ENCODE data around the gene MAP2K2. TPM values are rescaled to one million over a fixed set of nuclear protein-coding genes. Genes with fewer than 3 reads are reported as not detected.

The MAP2K2 gene
- total RNA-seq: 10 to 100 TPM; 56.8 to 92.0 TPM

DNA sequence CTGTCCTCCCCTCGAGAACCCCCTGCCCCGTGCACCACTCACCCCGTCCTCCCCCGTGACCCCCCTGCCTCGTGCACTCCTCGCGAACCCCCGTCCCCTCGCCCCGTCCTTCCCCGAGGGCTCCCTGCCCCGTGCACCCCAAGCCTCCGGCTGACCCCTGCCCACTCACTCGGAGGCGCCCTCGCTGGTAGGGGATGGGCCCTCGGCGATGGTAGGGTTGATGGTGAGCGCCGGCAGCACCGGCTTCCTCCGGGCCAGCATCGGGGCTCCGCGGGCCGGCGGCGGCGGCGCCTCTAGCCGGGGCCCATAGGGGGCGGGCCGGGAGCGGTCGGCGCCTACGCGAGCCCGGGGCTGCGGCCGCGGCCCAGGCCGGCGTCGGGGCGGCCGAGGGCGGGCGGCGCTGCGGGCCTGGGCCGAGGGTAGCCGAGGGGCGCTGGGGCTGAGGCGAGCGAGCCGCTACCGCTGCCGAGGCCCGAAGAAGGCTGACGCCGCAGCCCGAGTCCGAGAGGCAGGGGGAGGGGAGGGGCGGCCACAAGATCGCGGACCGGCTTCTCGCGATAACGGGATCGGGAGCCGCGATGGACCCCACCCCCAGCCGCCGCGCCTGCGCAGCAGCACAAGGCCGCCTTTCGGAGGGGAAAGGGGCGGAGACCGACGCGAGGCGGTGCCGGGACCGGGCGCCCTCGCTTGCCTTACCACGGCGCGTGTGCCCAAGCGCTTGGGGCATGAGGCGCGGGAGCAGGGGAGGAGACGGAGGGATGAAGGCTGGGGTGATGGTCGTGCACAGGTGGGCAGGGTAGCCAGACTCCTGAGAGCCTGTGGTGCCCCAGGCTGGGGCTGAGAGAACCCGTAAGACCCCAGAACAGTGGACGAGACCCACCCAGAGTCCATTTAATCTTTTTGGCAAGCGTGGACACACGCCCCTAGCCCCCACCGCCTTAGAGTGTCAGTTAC is at the start of gene MAP2K2:
Gene MAP2K2, minus strand, starts transcription at position 508 of the 954 bp plus-strand sequence. Its CDS starts 247 bp downstream, at position 261.
- no peaks in the 10 kb centered on the region for H3K9me3 ChIP-seq
- TF ChIP-seq, protein P1, sequence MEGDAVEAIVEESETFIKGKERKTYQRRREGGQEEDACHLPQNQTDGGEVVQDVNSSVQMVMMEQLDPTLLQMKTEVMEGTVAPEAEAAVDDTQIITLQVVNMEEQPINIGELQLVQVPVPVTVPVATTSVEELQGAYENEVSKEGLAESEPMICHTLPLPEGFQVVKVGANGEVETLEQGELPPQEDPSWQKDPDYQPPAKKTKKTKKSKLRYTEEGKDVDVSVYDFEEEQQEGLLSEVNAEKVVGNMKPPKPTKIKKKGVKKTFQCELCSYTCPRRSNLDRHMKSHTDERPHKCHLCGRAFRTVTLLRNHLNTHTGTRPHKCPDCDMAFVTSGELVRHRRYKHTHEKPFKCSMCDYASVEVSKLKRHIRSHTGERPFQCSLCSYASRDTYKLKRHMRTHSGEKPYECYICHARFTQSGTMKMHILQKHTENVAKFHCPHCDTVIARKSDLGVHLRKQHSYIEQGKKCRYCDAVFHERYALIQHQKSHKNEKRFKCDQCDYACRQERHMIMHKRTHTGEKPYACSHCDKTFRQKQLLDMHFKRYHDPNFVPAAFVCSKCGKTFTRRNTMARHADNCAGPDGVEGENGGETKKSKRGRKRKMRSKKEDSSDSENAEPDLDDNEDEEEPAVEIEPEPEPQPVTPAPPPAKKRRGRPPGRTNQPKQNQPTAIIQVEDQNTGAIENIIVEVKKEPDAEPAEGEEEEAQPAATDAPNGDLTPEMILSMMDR (IDR thresholded peaks at IDR 0.05): peak in 3 of 7 experiments; percentile 14 to 30 (median 28)
- TF ChIP-seq POLR2A (IDR thresholded peaks at IDR 0.05): peak in 2 of 3 donors; percentile 62 to 67
- H3K4me1 ChIP-seq: peaks cover 16% of the 10 kb centered on the region
- H3K27ac ChIP-seq: peak within 1 kb of the TSS; percentile 3 to 68 (median 62)
- intact Hi-C loops (cut with DNase I): no loop called here
- no peaks in the 10 kb centered on the region for H3K36me3 ChIP-seq (replicated peaks in 1 of 2; ENCODE audit: insufficient read depth in 1 of 2, low read depth in 2 of 2)
- DNase-seq (peak; percentile 94 to 96 (median 95)), ATAC-seq (peak; percentile 98)
- no peaks in the 10 kb centered on the region for H3K27me3 ChIP-seq
- WGBS, 2 donors: 0% methylated on average over 8 to 28 of the region's 102 CpGs
- H3K4me3 ChIP-seq: peak within 1 kb of the TSS; percentile 60 to 86

DNA sequence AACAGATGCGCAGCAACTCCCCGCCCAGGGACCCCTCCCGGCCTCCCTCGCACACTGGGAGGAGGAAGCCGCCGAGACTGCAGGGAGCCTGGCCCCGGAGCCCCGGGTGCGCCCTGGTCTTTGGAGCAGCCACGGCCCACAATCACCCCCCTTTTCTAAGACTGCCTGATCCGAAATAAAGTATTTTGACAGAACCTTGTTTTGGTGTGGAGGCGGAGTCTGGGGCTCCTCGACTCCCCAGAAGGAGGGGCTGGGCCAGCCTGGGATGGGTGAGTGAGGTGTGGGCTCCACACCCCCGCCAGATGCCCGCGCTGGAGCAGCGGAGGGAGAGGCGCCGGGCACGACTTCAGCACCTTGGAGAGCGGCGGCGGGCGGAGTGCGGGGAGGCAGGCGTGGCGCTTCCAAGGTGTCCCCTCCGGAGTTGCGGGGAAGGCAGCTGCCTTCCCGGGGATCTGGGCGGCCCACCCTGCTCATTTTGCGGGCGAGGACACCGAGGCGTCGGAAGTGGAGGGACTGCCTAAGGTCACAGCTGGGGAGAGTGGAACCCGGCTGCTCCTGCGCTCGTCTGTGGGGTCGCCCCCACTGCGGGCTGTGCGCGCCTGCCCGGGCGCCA is 49.0 kb upstream of the MAP2K2 start:
- Histone ChIP-seq H3K9me3 (no peaks in the 10 kb centered on the region), H3K36me3 (replicated peaks in 1 of 2; ENCODE audit: insufficient read depth in 1 of 2, low read depth in 2 of 2) (no peaks in the 10 kb centered on the region), H3K27me3 (no peaks in the 10 kb centered on the region), H3K4me3 (no peak overlapping the region), H3K27ac (no peak overlapping the region), H3K4me1 (peaks cover 8% of the 10 kb centered on the region)
- 5 to 11% methylated on average over 5 to 45 of the region's 45 CpGs for WGBS, 2 donors
- intact Hi-C loops (cut with DNase I): no loop called here
- TF ChIP-seq POLR2A (IDR thresholded peaks at IDR 0.05): no peak
- TF ChIP-seq, protein P1 (IDR thresholded peaks at IDR 0.05): no peak
- ATAC-seq (peak; percentile 72), DNase-seq (peak; percentile 34 to 65 (median 58))

DNA sequence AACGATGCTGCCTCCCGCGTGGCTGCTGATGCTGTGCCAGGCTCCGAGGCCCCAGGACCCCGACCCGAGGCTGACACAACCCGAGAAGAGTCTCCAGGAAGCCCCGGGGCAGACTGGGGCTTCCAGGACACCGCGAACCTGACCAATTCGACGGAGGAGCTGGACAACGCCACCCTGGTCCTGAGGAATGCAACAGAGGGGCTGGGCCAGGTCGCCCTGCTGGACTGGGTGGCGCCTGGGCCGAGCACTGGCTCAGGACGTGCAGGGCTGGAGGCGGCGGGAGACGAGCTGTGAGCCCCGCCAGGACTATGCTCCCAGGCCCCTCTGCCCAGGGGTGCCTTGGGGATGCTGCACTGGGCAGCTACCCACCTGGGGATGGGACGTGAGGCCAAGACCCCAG is 47.8 kb upstream of the MAP2K2 start:
- no peaks in the 10 kb centered on the region for H3K27me3 ChIP-seq
- intact Hi-C loops (cut with DNase I): no loop called here
- no peak for TF ChIP-seq POLR2A (IDR thresholded peaks at IDR 0.05)
- TF ChIP-seq, protein P1 (IDR thresholded peaks at IDR 0.05): no peak
- H3K36me3 ChIP-seq (replicated peaks in 1 of 2; ENCODE audit: insufficient read depth in 1 of 2, low read depth in 2 of 2): no peaks in the 10 kb centered on the region
- no peak overlapping the region for H3K4me3 ChIP-seq
- H3K27ac ChIP-seq: no peak overlapping the region
- 40 to 100% methylated on average over 1 to 19 of the region's 22 CpGs for WGBS, 2 donors
- no peak for DNase-seq
- no peaks in the 10 kb centered on the region for H3K9me3 ChIP-seq
- H3K4me1 ChIP-seq: peaks cover 8% of the 10 kb centered on the region
- no peak for ATAC-seq

DNA sequence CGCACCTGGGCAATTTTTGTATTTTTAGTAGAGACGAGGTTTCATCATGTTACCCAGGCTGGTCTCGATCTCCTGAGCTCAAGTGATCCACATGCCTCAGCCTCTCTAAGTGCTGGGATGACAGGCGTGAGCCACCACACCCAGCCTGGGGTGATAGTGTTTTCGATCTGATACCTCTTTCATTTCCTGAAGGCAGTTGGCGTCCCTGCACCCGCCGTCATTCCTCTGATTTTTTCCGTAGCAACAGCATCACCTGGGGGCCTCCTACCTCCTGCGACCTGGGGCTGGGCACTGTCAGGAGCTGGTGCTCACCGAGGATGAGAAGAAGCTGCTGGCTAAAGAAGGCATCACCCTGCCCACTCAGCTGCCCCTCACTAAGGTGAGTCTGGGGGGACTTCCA is 40.3 kb upstream of the MAP2K2 start:
- WGBS, 2 donors: 25 to 37% methylated on average over 9 to 11 of the region's 11 CpGs
- DNase-seq (no peak), ATAC-seq (no peak)
- H3K4me1 ChIP-seq: no peaks in the 10 kb centered on the region
- TF ChIP-seq, protein P1 (IDR thresholded peaks at IDR 0.05): no peak
- no peak for TF ChIP-seq POLR2A (IDR thresholded peaks at IDR 0.05)
- no peaks in the 10 kb centered on the region for H3K9me3 ChIP-seq
- no peak overlapping the region for H3K4me3 ChIP-seq
- H3K27me3 ChIP-seq: no peaks in the 10 kb centered on the region
- intact Hi-C loops (cut with DNase I): no loop called here
- no peak overlapping the region for H3K27ac ChIP-seq
- H3K36me3 ChIP-seq (replicated peaks in 1 of 2; ENCODE audit: insufficient read depth in 1 of 2, low read depth in 2 of 2): no peaks in the 10 kb centered on the region

All from body of pancreas (tissue), 4 donors.